MM.1S (cell line): ENCODE data around the gene SLX4IP.
"Not testable (repeated sequence)": the region's sequence is repeated elsewhere in the genome, so short reads cannot be mapped to it uniquely, and the experiment has no call there.

Experiments used
- DNase-seq: peaks from one replicate; pipeline ENCODE4 v3.0.0-alpha.2; 2015
- H2AFZ ChIP-seq: fragments of 300-600 bp; sonication (generic); 2 replicates; pipeline ENCODE4 v1.6.0; 2016; ENCODE audit warnings: antibody characterized with exemption, low read length
- H3F3A ChIP-seq: fragments of 300-600 bp; sonication (generic); 2 replicates; pipeline ENCODE4 v1.6.1; 2016; ENCODE audit warnings: mild to moderate bottlenecking, antibody characterized with exemption, low read length, moderate library complexity, mixed read lengths; ENCODE audit not compliant: insufficient read depth
- H3K27ac ChIP-seq: fragments of 300-600 bp; sonication (generic); 2 replicates; pipeline ENCODE4 v1.5.1; 2016; ENCODE audit warnings: mild to moderate bottlenecking, low read length
- H3K27me3 ChIP-seq: fragments of 300-600 bp; sonication (generic); replicated peaks from 2 replicates; pipeline ENCODE4 v1.6.0; 2016; ENCODE audit warnings: low read length; ENCODE audit not compliant: insufficient read depth
- H3K36me3 ChIP-seq: fragments of 300-600 bp; sonication (generic); replicated peaks from 2 replicates; pipeline ENCODE4 v1.6.1; 2016; ENCODE audit warnings: mild to moderate bottlenecking, low read length, mixed read lengths; ENCODE audit not compliant: insufficient read depth
- H3K4me1 ChIP-seq: fragments of 300-600 bp; sonication (generic); 2 replicates; pipeline ENCODE4 v1.6.1; 2016; ENCODE audit warnings: low read length, mixed read lengths
- H3K4me2 ChIP-seq: fragments of 300-600 bp; sonication (generic); 2 replicates; pipeline ENCODE4 v1.6.0; 2016; ENCODE audit warnings: low read depth, low read length
- H3K4me3 ChIP-seq: fragments of 300-600 bp; sonication (generic); 2 replicates; pipeline ENCODE4 v1.5.1; 2016; ENCODE audit warnings: low read length, mixed read lengths
- H3K79me2 ChIP-seq: fragments of 300-600 bp; sonication (generic); 2 replicates; pipeline ENCODE4 v1.6.1; 2016; ENCODE audit warnings: mixed run types, low read length, mixed read lengths
- H3K9ac ChIP-seq: fragments of 300-600 bp; sonication (generic); 2 replicates; pipeline ENCODE4 v1.6.1; 2016; ENCODE audit warnings: low read length, mixed read lengths
- H3K9me2 ChIP-seq: fragments of 300-600 bp; sonication (generic); replicated peaks from 2 replicates; pipeline ENCODE4 v1.6.1; 2016; ENCODE audit warnings: mild to moderate bottlenecking, low read length, mixed read lengths; ENCODE audit not compliant: insufficient read depth
- H3K9me3 ChIP-seq: fragments of 300-600 bp; sonication (generic); replicated peaks from 2 replicates; pipeline ENCODE4 v1.6.1; 2016; ENCODE audit warnings: mild to moderate bottlenecking, low read length, mixed read lengths; ENCODE audit not compliant: insufficient read depth
- H4K20me1 ChIP-seq: fragments of 300-600 bp; sonication (generic); 2 replicates; pipeline ENCODE4 v1.6.1; 2016; ENCODE audit warnings: mild to moderate bottlenecking, low read length, moderate library complexity, mixed read lengths; ENCODE audit not compliant: insufficient read depth
- CTCF ChIP-seq: fragments of 300-600 bp; sonication (generic); IDR thresholded peaks from 2 replicates; pipeline ENCODE4 v1.5.1; 2016; ENCODE audit warnings: antibody characterized with exemption, low read length, mixed read lengths
- EZH2 ChIP-seq: fragments of 300-600 bp; sonication (generic); optimal IDR thresholded peaks from 2 replicates; pipeline ENCODE3; 2017; ENCODE audit warnings: low read depth, mild to moderate bottlenecking, antibody characterized with exemption, low read length, mixed read lengths
- EZH2phosphoT487 ChIP-seq: fragments of 300-600 bp; sonication (generic); IDR thresholded peaks from 2 replicates; pipeline ENCODE4 v1.6.1; 2018; ENCODE audit warnings: antibody characterized with exemption, low read length

Gene SLX4IP

GRCh38 chr20:10388597-10388996 lies 46.5 kb upstream of the SLX4IP start:
- no peak for DNase-seq
- Histone ChIP-seq H3K9me3 (no peaks in the 10 kb centered on the region), H3K27me3 (no peaks in the 10 kb centered on the region), H3K4me3 (no peak overlapping the region), H3K9me2 (no peaks in the 10 kb centered on the region), H3K79me2 (no peaks in the 10 kb centered on the region), H3K4me1 (no peaks in the 10 kb centered on the region), H3K36me3 (no peaks in the 10 kb centered on the region), H3K9ac (no peak overlapping the region), H4K20me1 (no peaks in the 10 kb centered on the region), H3K4me2 (no peak overlapping the region), H3F3A (no peaks in the 10 kb centered on the region), H2AFZ (no peak overlapping the region), H3K27ac (no peak overlapping the region)
- TF ChIP-seq EZH2phosphoT487: no peak
- no peak for TF ChIP-seq EZH2
- TF ChIP-seq CTCF: no peak

GRCh38 chr20:10390709-10391108 lies 44.4 kb upstream of the SLX4IP start:
- H2AFZ ChIP-seq: no peak overlapping the region
- no peaks in the 10 kb centered on the region for H3K36me3 ChIP-seq
- H3F3A ChIP-seq: no peaks in the 10 kb centered on the region
- no peaks in the 10 kb centered on the region for H3K79me2 ChIP-seq
- no peaks in the 10 kb centered on the region for H3K4me1 ChIP-seq
- no peaks in the 10 kb centered on the region for H3K27me3 ChIP-seq
- TF ChIP-seq EZH2phosphoT487: no peak
- no peak for TF ChIP-seq EZH2
- no peak for TF ChIP-seq CTCF
- DNase-seq: no peak
- H3K9me3 ChIP-seq: no peaks in the 10 kb centered on the region
- no peaks in the 10 kb centered on the region for H4K20me1 ChIP-seq
- H3K4me2 ChIP-seq: no peak overlapping the region
- H3K9me2 ChIP-seq: no peaks in the 10 kb centered on the region
- H3K27ac ChIP-seq: no peak overlapping the region
- no peak overlapping the region for H3K9ac ChIP-seq
- H3K4me3 ChIP-seq: no peak overlapping the region

- not testable (repeated sequence) for H2AFZ ChIP-seq, H3F3A ChIP-seq, H3K9me2 ChIP-seq, H3K27me3 ChIP-seq, H3K4me1 ChIP-seq, H3K36me3 ChIP-seq, H3K79me2 ChIP-seq, H4K20me1 ChIP-seq, H3K4me2 ChIP-seq, H3K9me3 ChIP-seq, H3K27ac ChIP-seq, DNase-seq, H3K4me3 ChIP-seq, H3K9ac ChIP-seq
Observed at GRCh38 chr20:10394752-10395151, 40.4 kb upstream of the SLX4IP start.

- TF ChIP-seq EZH2 (no peak), EZH2phosphoT487 (no peak), CTCF (no peak)
- Histone ChIP-seq H3K27ac (no peak overlapping the region), H4K20me1 (no peaks in the 10 kb centered on the region), H3K36me3 (no peaks in the 10 kb centered on the region), H3K9me3 (no peaks in the 10 kb centered on the region), H3F3A (no peaks in the 10 kb centered on the region), H3K79me2 (no peaks in the 10 kb centered on the region), H3K9ac (no peak overlapping the region), H2AFZ (no peak overlapping the region), H3K27me3 (no peaks in the 10 kb centered on the region), H3K9me2 (no peaks in the 10 kb centered on the region), H3K4me1 (no peaks in the 10 kb centered on the region), H3K4me3 (no peak overlapping the region), H3K4me2 (no peak overlapping the region)
- DNase-seq: no peak
Observed at GRCh38 chr20:10398834-10399369, 36.2 kb upstream of the SLX4IP start.
